ENCODE results near the gene INSL4.

INSL4 gene

DNA sequence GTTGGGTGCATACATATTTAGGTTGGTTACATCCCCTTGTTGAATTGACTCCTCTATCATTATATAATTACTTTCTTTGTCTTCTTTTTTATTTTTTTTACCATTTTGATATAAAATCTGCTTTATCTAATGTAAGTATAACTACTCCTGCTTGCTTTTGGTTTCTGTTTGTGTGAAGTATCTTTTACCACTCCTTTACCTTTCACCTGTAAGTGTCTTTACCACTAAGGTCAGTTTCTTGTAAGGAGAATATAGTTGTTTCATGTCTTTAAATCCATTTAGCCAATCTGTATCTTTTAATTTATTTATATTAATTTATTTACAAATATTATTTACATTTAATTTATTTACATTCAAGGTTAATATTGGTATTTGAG is 33.0 kb downstream of the INSL4 start:
- no peak overlapping the region for H3K4me3 ChIP-seq (ENCODE audit: low read depth, low read length)
- H3K27me3 ChIP-seq (replicated peaks): no peaks in the 10 kb centered on the region
- in situ Hi-C loops (cut with HindIII; ENCODE audit: low pct_ligation_motif_present, low sequenced_read_pairs): no loop called here
- H3K36me3 ChIP-seq (replicated peaks): no peaks in the 10 kb centered on the region
- no peak for DNase-seq
- no peak overlapping the region for H3K27ac ChIP-seq
- no peak for TF ChIP-seq CTCF (IDR thresholded peaks at IDR 0.05; ENCODE audit: low read depth, low read length, missing control alignments)

DNA sequence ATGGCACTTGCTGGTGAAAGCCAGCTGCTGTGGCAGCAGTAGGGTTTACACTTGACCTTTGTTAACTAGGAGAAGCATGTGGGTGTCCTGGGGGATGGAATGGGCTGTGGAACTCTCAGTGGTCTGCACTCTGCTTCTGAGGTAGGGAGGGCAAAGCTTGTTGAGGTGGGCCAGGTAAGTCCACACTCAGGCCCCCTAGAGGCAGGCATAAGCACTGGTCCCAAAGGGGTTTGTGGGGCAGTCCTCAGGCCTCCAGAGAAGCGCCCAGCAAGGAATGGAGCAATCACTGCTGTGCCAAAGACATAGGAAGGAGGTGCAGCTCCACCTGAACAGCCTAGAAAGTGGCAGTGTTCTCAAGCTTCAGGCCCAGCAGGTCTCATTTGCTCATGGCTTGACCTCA is 34.7 kb downstream of the INSL4 start:
- Histone ChIP-seq H3K27ac (no peak overlapping the region), H3K4me3 (ENCODE audit: low read depth, low read length) (no peak overlapping the region), H3K36me3 (replicated peaks) (no peaks in the 10 kb centered on the region), H3K27me3 (replicated peaks) (no peaks in the 10 kb centered on the region)
- in situ Hi-C loops (cut with HindIII; ENCODE audit: low pct_ligation_motif_present, low sequenced_read_pairs): no loop called here
- no peak for DNase-seq
- peak; percentile 13 for TF ChIP-seq CTCF (IDR thresholded peaks at IDR 0.05; ENCODE audit: low read depth, low read length, missing control alignments)

DNA sequence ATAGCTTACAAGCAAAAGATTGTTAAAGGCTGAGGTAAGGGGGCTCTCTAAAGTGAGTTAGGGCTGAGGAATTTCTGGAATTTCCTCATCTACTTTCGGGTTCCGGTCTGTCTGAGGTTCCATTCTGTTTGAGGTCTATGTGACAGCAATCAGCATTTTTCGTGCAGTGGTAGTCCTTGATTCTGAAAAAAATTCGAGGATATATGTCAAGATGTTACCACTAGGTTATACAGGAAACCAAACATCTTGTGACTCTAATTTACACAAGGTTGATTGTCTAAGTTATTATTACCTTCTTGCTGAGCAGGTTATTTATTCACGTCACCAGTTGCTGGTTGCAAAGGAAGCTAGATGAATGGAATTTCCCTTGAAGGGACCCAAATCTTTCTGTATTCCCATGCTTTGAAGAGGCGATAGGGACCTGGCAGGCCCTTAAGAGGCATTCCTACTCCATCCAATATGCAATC is 38.1 kb downstream of the INSL4 start:
- peak overlapping the region; percentile 49 for H3K27ac ChIP-seq
- H3K27me3 ChIP-seq (replicated peaks): no peaks in the 10 kb centered on the region
- H3K36me3 ChIP-seq (replicated peaks): no peaks in the 10 kb centered on the region
- H3K4me3 ChIP-seq (ENCODE audit: low read depth, low read length): no peak overlapping the region
- in situ Hi-C loops (cut with HindIII; ENCODE audit: low pct_ligation_motif_present, low sequenced_read_pairs): no loop called here
- DNase-seq: peak; percentile 75
- no peak for TF ChIP-seq CTCF (IDR thresholded peaks at IDR 0.05; ENCODE audit: low read depth, low read length, missing control alignments)

DNA sequence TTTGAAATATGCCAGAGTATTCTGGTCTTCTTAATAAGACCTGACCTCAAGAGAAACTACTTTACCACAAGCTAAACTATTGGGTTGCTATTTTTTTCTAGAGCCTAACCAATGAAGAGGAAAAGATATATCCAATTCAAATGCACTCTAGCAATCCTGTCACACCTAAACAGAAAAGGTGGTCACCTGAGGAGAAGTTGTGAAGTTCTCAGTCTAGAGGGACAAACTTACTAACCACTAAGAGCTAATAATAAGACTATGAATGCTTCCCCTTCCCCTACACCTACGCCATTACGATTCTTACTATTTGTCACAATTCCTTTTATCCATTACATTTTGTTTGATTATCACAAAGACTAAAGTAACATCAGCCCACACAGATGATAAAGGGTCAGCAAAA is 43.6 kb downstream of the INSL4 start:
- TF ChIP-seq CTCF (IDR thresholded peaks at IDR 0.05; ENCODE audit: low read depth, low read length, missing control alignments): no peak
- Histone ChIP-seq H3K36me3 (replicated peaks) (no peaks in the 10 kb centered on the region), H3K4me3 (ENCODE audit: low read depth, low read length) (no peak overlapping the region), H3K27ac (no peak overlapping the region), H3K27me3 (replicated peaks) (no peaks in the 10 kb centered on the region)
- no peak for DNase-seq
- in situ Hi-C loops (cut with HindIII; ENCODE audit: low pct_ligation_motif_present, low sequenced_read_pairs): no loop called here

GRCh38 chr9:5278486-5278885 is 47.3 kb downstream of the INSL4 start:
- no peak overlapping the region for H3K27ac ChIP-seq
- no peak overlapping the region for H3K4me3 ChIP-seq (ENCODE audit: low read depth, low read length)
- no peak for DNase-seq
- in situ Hi-C loops (cut with HindIII; ENCODE audit: low pct_ligation_motif_present, low sequenced_read_pairs): no loop called here
- no peaks in the 10 kb centered on the region for H3K27me3 ChIP-seq (replicated peaks)
- H3K36me3 ChIP-seq (replicated peaks): no peaks in the 10 kb centered on the region
- no peak for TF ChIP-seq CTCF (IDR thresholded peaks at IDR 0.05; ENCODE audit: low read depth, low read length, missing control alignments)

Data from brain microvascular endothelial cell (primary cell).